Dedifferentiated amniotic fluid mesenchymal stem cell (primary cell): ENCODE data around the gene TTC23.
A peak's percentile ranks its signal among the peaks of the same experiment; 100 is the strongest.

Experiments used
- DNase-seq: peaks from one replicate; pipeline ENCODE4 v3.0.0-alpha.2; 2016; ENCODE audit errors: extremely low spot score

Gene TTC23

GRCh38 chr15:99102332-99103235 is 146.8 kb downstream of the TTC23 start:
- no peak for DNase-seq

GRCh38 chr15:99101501-99101900 is 147.9 kb downstream of the TTC23 start:
- no peak for DNase-seq

- peak; percentile 74 for DNase-seq
Measured at GRCh38 chr15:99100245-99101173, 148.9 kb downstream of the TTC23 start.

- no peak for DNase-seq
Measured at GRCh38 chr15:99099661-99100060, 149.7 kb downstream of the TTC23 start.

DNA sequence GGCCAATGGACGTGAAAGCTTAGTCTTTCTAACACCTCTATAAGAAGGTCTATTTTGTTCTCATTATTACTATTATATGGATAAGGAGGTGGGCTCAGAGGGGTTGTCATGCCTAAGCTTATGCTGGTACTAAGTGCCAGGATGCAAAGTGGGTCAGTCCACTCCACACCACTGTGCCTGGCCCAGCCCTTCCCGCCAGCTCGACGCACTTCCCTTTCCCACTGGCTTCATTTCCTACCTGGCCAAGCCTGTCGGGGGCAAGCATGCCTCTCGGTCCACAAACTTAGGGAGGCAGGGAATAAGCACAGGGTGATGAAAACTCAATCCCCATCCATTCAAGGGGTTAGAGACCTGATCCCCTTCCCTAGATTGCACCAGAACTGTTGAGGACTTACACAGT is 150.4 kb downstream of the TTC23 start:
- DNase-seq = no peak

DNA sequence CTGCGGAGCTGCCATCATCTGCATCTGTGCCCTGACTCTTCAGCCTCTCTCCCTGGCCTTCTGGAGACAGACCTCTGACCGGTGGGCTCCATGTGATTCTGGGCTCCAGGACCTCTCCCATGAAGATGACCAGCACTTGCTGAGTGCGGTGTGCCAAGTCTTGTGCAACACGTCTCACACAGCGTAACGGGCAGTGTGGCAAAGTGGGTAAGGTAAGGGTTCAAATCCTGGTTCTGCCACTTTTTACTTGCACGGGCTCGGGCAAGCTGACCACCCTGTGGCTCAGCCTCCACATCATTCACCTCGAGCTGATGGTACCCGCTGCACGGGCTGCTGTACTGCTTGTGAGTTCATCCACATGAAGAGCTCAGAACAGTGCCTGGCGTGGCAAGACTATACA is 151.0 kb downstream of the TTC23 start:
- no peak for DNase-seq

- no peak for DNase-seq
Measured at GRCh38 chr15:99097441-99098410, 151.7 kb downstream of the TTC23 start.

DNA sequence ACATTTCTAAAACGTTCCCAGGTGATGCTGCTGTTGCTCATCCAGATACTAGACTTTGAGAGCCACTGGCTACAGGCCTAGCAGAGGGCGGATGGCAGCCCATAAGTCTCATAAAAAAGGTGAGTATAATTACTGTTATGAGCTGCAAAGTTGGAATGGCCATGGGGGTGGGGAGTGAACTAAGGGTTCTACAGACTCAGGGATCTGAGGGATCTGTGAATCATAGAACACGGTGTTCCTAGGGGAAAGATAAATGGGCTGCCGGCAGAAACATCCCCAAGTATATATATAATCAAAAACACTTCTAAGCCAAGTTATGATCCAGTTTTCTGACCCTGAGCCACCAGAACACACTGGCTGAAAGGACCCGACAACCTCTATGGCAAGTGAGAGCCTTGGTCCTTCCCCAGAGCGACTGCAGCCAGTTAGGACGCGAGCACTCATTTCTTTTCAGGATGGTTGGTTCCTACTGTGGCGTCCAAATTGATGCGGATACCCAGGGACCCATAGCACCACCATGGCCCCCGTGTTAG is 152.4 kb downstream of the TTC23 start:
- no peak for DNase-seq

DNA sequence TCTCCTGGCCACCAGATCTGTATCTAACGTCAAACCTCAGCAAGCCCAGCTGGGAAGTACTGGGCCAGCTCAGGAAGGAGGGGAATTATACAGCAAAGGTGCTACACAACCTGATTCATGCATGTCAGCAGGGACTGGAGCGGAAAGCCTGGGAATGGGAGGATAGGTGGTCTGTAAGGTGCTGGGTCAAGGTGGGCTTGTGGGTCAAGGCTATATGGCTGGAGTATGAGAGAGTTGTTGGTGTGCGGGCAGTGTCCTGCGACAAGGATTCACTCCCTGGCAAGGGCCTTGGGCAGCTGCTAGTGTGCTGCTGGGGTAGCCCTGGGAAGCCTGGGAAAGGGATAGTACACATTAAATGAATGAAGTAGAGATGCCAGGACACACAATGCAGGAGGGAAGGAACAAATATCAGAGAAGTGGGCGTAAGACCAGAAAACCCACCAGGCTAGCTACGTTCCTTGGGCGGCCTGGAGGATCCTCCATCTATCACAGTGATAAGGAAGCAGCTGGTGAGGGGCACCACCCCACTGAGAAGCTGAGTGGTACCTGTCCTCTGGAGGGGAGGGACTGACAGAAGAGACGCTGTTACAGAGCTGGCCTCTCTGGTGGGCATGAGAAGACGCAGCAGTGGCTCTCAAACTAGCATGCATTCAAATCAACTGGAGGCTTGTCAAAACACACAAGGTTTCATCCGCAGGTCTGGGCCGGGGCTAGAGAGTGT is 153.0 kb downstream of the TTC23 start:
- no peak for DNase-seq

DNA sequence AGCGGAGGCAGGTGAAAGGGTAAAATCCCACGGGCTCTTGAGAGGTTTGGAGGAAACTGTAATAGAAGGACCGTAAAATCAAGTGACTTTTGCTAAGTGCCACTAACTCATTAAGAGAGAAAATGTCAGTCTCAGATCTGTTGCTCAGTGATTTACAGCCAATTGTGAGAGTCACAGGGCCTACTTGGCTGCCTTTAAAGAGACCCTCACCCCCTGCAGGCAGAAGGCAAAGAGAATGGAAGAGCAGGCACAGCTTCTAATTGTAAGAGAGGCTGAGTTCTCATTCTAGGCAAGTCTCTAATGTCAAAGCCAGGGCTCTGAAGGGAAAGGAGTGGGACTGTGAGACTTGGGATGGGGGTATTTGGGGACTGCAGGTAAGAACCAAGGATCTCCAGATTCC is 153.8 kb downstream of the TTC23 start:
- no peak for DNase-seq

DNA sequence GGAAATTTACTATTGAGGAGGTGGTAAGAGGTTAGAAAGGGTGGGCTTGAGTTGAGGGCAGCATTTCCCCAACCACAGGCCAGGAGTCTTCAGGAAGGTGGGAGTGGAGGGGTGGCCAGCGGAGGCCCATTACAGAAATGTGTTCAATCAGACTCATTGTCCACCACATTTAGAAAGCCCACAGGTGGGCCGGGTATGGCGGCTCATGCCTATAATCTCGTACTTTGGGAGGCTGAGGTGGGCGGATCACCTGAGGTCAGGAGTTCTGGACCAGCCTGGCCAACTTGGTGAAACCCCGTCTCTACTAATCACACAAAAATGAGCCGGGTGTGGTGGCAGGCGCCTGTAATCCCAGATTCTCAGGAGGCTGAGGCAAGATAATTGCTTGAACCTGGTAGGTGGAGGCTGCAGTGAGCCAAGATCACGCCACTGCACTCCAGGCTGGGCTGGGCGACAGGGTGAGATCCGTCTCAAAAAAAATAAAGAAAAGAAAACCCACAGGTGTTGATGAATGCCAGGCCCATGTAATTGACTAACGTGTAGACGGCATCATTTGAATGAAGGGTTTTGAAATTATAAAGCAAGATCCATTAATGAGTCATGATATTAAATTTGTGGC is 156.7 kb downstream of the TTC23 start:
- no peak for DNase-seq

GRCh38 chr15:99090938-99091337 is 158.4 kb downstream of the TTC23 start:
- no peak for DNase-seq

GRCh38 chr15:99090011-99090699 is 159.2 kb downstream of the TTC23 start:
- no peak for DNase-seq

GRCh38 chr15:99087405-99087943 is 161.9 kb downstream of the TTC23 start:
- DNase-seq = no peak

- no peak for DNase-seq
Measured at GRCh38 chr15:99086327-99086667, 163.1 kb downstream of the TTC23 start.
